IPS-18a (cell line): ENCODE results near the gene NME8.
A peak's percentile ranks its signal among the peaks of the same experiment; 100 is the strongest.

ENCODE experiments used
- H3K27ac ChIP-seq: one replicate; pipeline ENCODE4 v1.5.1; 2013; ENCODE audit warnings: low read length
- H3K27me3 ChIP-seq: one replicate; pipeline ENCODE4 v1.6.1; 2013; ENCODE audit warnings: mild to moderate bottlenecking, low read length; ENCODE audit not compliant: control insufficient read depth, insufficient read depth
- H3K36me3 ChIP-seq: one replicate; pipeline ENCODE4 v1.6.1; 2013; ENCODE audit warnings: low read depth, low read length; ENCODE audit not compliant: control insufficient read depth
- H3K4me1 ChIP-seq: one replicate; pipeline ENCODE4 v1.6.1; 2013; ENCODE audit warnings: low read depth, low read length; ENCODE audit not compliant: control insufficient read depth
- H3K4me3 ChIP-seq: one replicate; pipeline ENCODE4 v1.5.1; 2013; ENCODE audit warnings: low read length
- H3K9ac ChIP-seq: one replicate; pipeline ENCODE4 v1.6.1; 2013; ENCODE audit warnings: mild to moderate bottlenecking, low read length, moderate library complexity
- H3K9me3 ChIP-seq: one replicate; pipeline ENCODE4 v1.6.1; 2013; ENCODE audit warnings: low read depth, low read length; ENCODE audit not compliant: control insufficient read depth

Gene NME8

GRCh38 chr7:37923996-37924395, 75.6 kb downstream of the NME8 start:
- Histone ChIP-seq H3K9me3 (no peaks in the 10 kb centered on the region), H3K27ac (no peak overlapping the region), H3K4me3 (no peak overlapping the region), H3K9ac (no peak overlapping the region), H3K36me3 (no peaks in the 10 kb centered on the region), H3K4me1 (no peaks in the 10 kb centered on the region), H3K27me3 (peaks cover 15% of the 10 kb centered on the region)

- Histone ChIP-seq H3K27ac (no peak overlapping the region), H3K9ac (no peak overlapping the region), H3K9me3 (no peaks in the 10 kb centered on the region), H3K4me1 (no peaks in the 10 kb centered on the region), H3K27me3 (peaks cover 9% of the 10 kb centered on the region), H3K36me3 (no peaks in the 10 kb centered on the region), H3K4me3 (no peak overlapping the region)
Measured at GRCh38 chr7:37924491-37925041, 76.2 kb downstream of the NME8 start.

GRCh38 chr7:37925620-37926019, 77.2 kb downstream of the NME8 start:
- no peaks in the 10 kb centered on the region for H3K4me1 ChIP-seq
- no peaks in the 10 kb centered on the region for H3K9me3 ChIP-seq
- H3K27me3 ChIP-seq = no peaks in the 10 kb centered on the region

GRCh38 chr7:37927773-37928444, 79.5 kb downstream of the NME8 start:
- Histone ChIP-seq H3K27ac (no peak overlapping the region), H3K4me1 (no peaks in the 10 kb centered on the region), H3K36me3 (no peaks in the 10 kb centered on the region), H3K9ac (no peak overlapping the region), H3K27me3 (no peaks in the 10 kb centered on the region), H3K4me3 (no peak overlapping the region), H3K9me3 (no peaks in the 10 kb centered on the region)

More at GRCh38 chr7:37925620-37926019, 77.2 kb downstream of the NME8 start:
- H3K36me3 ChIP-seq = no peaks in the 10 kb centered on the region
- no peak overlapping the region for H3K27ac ChIP-seq
- H3K4me3 ChIP-seq = no peak overlapping the region
- H3K9ac ChIP-seq = no peak overlapping the region

GRCh38 chr7:37928878-37929277, 80.5 kb downstream of the NME8 start:
- Histone ChIP-seq H3K9ac (no peak overlapping the region), H3K27me3 (no peaks in the 10 kb centered on the region), H3K36me3 (no peaks in the 10 kb centered on the region), H3K9me3 (no peaks in the 10 kb centered on the region), H3K27ac (no peak overlapping the region), H3K4me1 (no peaks in the 10 kb centered on the region), H3K4me3 (no peak overlapping the region)

GRCh38 chr7:37930226-37930948, 82.0 kb downstream of the NME8 start:
- H3K4me3 ChIP-seq = no peak overlapping the region
- no peaks in the 10 kb centered on the region for H3K36me3 ChIP-seq
- no peak overlapping the region for H3K9ac ChIP-seq
- H3K9me3 ChIP-seq = no peaks in the 10 kb centered on the region
- no peak overlapping the region for H3K27ac ChIP-seq
- no peaks in the 10 kb centered on the region for H3K4me1 ChIP-seq
- no peaks in the 10 kb centered on the region for H3K27me3 ChIP-seq

GRCh38 chr7:37932543-37932942, 84.1 kb downstream of the NME8 start:
- H3K36me3 ChIP-seq = no peaks in the 10 kb centered on the region
- H3K27ac ChIP-seq = no peak overlapping the region
- no peak overlapping the region for H3K4me3 ChIP-seq
- H3K27me3 ChIP-seq = no peaks in the 10 kb centered on the region
- H3K9ac ChIP-seq = no peak overlapping the region
- H3K4me1 ChIP-seq = no peaks in the 10 kb centered on the region
- H3K9me3 ChIP-seq = no peaks in the 10 kb centered on the region

GRCh38 chr7:37933018-37933566, 84.7 kb downstream of the NME8 start:
- H3K4me1 ChIP-seq = no peaks in the 10 kb centered on the region
- H3K27ac ChIP-seq = no peak overlapping the region
- no peaks in the 10 kb centered on the region for H3K9me3 ChIP-seq
- no peaks in the 10 kb centered on the region for H3K27me3 ChIP-seq
- H3K9ac ChIP-seq = no peak overlapping the region
- H3K4me3 ChIP-seq = no peak overlapping the region
- no peaks in the 10 kb centered on the region for H3K36me3 ChIP-seq

- Histone ChIP-seq H3K4me3 (no peak overlapping the region), H3K27ac (peak overlapping the region; percentile 68)
Measured at GRCh38 chr7:37942934-37943610, 94.7 kb downstream of the NME8 start.

GRCh38 chr7:37943905-37944736, 95.7 kb downstream of the NME8 start:
- H3K9me3 ChIP-seq = no peaks in the 10 kb centered on the region
- H3K27ac ChIP-seq = no peak overlapping the region
- no peaks in the 10 kb centered on the region for H3K27me3 ChIP-seq
- H3K9ac ChIP-seq = no peak overlapping the region
- no peak overlapping the region for H3K4me3 ChIP-seq
- H3K36me3 ChIP-seq = no peaks in the 10 kb centered on the region
- H3K4me1 ChIP-seq = peaks cover 8% of the 10 kb centered on the region

More at GRCh38 chr7:37942934-37943610, 94.7 kb downstream of the NME8 start:
- Histone ChIP-seq H3K27me3 (no peaks in the 10 kb centered on the region), H3K9me3 (no peaks in the 10 kb centered on the region), H3K9ac (no peak overlapping the region), H3K4me1 (peaks cover 8% of the 10 kb centered on the region), H3K36me3 (no peaks in the 10 kb centered on the region)

GRCh38 chr7:37944737-37945054, 96.3 kb downstream of the NME8 start:
- H3K9ac ChIP-seq = no peak overlapping the region
- no peak overlapping the region for H3K27ac ChIP-seq
- peaks cover 8% of the 10 kb centered on the region for H3K4me1 ChIP-seq
- H3K36me3 ChIP-seq = no peaks in the 10 kb centered on the region
- H3K9me3 ChIP-seq = no peaks in the 10 kb centered on the region
- H3K27me3 ChIP-seq = no peaks in the 10 kb centered on the region
- no peak overlapping the region for H3K4me3 ChIP-seq
